ENCODE measurements around the gene DMKN.

- TF ChIP-seq, protein P1, sequence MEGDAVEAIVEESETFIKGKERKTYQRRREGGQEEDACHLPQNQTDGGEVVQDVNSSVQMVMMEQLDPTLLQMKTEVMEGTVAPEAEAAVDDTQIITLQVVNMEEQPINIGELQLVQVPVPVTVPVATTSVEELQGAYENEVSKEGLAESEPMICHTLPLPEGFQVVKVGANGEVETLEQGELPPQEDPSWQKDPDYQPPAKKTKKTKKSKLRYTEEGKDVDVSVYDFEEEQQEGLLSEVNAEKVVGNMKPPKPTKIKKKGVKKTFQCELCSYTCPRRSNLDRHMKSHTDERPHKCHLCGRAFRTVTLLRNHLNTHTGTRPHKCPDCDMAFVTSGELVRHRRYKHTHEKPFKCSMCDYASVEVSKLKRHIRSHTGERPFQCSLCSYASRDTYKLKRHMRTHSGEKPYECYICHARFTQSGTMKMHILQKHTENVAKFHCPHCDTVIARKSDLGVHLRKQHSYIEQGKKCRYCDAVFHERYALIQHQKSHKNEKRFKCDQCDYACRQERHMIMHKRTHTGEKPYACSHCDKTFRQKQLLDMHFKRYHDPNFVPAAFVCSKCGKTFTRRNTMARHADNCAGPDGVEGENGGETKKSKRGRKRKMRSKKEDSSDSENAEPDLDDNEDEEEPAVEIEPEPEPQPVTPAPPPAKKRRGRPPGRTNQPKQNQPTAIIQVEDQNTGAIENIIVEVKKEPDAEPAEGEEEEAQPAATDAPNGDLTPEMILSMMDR (IDR thresholded peaks at IDR 0.05): no peak
- TF ChIP-seq POLR2AphosphoS5 (IDR thresholded peaks at IDR 0.05) (no peak), POLR2A (IDR thresholded peaks at IDR 0.05) (no peak)
Measured at GRCh38 chr19:35560271-35560670, 46.8 kb upstream of the DMKN start.
